Measurements from ENCODE around the gene ARL17B. TPM values are rescaled to one million over a fixed set of nuclear protein-coding genes. Genes with fewer than 3 reads are reported as not detected.
"Not testable (repeated sequence)": the region's sequence is repeated elsewhere in the genome, so short reads cannot be mapped to it uniquely, and the experiment has no call there.

The ARL17B gene
- total RNA-seq, 2 experiments from 2014 or later = 21.9 to 22.6 TPM

DNA sequence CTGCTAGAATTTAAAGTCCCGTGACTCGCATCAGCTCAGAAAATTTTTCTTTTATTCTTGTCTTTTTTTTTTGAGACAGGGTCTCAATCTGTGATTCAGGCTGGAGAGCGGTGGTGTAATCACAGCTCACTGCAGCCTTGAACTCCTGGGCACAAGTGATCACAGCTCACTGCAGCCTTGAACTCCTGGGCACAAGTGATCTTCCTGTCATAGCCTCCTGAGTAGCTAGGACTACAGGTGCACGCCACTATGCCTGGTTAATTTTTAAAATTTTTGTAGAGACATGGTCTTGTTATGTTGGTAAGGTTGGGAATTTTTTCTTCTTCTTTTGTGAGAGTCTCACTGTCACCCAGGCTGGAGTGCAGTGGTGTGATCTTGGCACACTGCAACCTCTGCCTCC is 80.2 kb downstream of the ARL17B start:
- CTCF ChIA-PET = interaction anchor here (0.6 kb wide), 1 partner anchor 10 kb away, joined by 3 read pairs; no protein-coding TSS in a partner anchor
- H3K9me3 Mint-ChIP-seq; H3K27me3 Mint-ChIP-seq; POLR2A ChIA-PET; H3K4me3 Mint-ChIP-seq; H3K27ac Mint-ChIP-seq; H3K36me3 Mint-ChIP-seq (ENCODE audit: low read depth); DNase-seq: not testable (repeated sequence)
- H3K4me1 Mint-ChIP-seq = peaks cover 11% of the 10 kb centered on the region

DNA sequence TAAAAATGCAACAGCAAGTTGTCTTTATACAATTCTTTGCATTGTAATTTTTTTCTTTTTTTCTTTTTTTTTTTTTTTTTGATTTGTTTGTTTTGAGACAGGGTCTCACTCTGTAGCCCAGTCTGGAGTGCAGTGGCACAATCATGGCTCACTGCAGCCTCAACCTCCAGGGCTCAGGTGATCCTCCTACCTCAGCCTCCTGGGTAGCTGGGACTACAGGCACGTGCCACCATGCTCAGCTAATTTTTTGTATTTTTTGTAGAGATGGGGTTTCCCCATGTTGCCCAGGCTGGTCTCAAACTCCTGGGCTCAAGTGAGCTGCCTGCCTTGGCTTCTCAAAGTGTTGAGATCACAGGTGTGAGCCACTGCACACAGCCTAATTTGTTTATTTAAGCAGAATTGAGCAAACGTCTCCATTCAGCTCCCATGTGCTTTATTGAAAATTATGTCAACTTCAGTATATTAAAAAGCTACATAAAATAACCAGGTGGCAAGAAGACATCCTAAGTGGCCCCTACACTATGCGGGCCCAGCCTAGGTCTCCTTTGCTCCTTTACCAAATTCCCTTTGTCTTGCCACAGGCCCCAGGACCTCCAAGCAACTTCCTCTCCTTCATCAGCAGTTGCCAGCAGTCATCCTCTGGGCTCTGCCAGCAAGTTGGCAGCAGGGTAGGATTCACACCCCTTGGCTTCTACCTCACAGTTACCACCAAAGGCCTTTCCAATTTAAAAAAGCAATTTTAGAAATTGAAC is 84.7 kb downstream of the ARL17B start:
- H3K27ac Mint-ChIP-seq; H3K4me1 Mint-ChIP-seq; H3K4me3 Mint-ChIP-seq; H3K9me3 Mint-ChIP-seq; CTCF ChIA-PET; DNase-seq; H3K36me3 Mint-ChIP-seq (ENCODE audit: low read depth): not testable (repeated sequence)
- peaks cover 31% of the 10 kb centered on the region for H3K27me3 Mint-ChIP-seq
- POLR2A ChIA-PET = interaction anchor here (0.7 kb wide), 1 partner anchor 9 kb away, joined by 3 read pairs; no protein-coding TSS in a partner anchor

DNA sequence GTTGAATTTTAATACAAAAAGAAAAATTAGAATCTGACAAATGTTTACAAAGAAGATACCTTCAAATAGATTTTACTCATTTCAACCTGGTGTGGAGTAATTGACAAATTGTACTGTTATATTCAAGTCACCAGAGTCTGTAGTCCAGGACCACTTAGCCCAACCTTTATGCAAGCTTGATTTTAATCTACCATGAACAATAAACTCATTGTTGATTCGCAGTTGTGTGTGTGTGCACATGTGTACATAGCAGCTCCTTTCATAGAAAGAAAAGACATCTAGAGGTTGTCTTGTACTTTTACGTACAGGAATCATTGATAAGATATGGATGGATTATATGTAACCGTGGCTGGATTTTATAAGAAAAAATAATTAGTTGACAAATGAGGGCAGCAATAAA is 87.3 kb downstream of the ARL17B start:
- peaks cover 47% of the 10 kb centered on the region for H3K27me3 Mint-ChIP-seq
- ChIA-PET POLR2A (no interaction called here), CTCF (no interaction called here)
- H3K27ac Mint-ChIP-seq = no peak overlapping the region
- no peak overlapping the region for H3K4me3 Mint-ChIP-seq
- no peak for DNase-seq
- H3K36me3 Mint-ChIP-seq (ENCODE audit: low read depth) = no peaks in the 10 kb centered on the region
- H3K4me1 Mint-ChIP-seq = no peaks in the 10 kb centered on the region
- H3K9me3 Mint-ChIP-seq = no peaks in the 10 kb centered on the region

DNA sequence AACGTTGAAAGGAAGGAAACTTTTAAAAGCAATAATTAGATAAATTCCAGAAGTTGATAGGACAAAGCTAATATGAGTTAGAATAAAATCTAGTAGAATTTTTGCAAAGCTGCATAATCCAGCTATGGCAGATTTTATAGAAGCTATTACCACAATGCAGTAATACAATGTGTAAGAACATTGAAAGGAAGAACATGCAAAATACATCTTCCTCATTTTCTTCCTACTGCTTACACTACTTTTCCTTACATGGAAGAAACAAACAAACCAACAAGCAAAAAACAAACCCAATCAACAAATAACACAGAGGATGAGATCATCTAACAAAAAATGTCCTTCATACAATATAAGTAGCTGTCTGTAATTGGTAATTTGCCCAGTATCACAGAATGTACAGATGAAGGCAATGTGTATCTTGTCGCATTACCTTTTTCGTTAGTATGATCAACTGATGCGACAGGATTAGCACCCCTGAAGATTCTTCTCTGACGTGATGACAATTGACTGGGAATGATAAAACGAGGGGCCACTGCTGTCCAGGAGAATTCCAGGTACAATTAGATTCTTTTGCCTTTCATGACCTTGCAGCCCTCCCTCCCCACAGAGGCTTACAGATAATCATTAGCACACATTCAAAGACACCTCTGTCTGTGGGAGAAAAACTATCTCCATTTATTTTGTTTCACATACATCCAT is 87.9 kb downstream of the ARL17B start:
- H3K4me1 Mint-ChIP-seq = no peaks in the 10 kb centered on the region
- no peak overlapping the region for H3K4me3 Mint-ChIP-seq
- POLR2A ChIA-PET = no interaction called here
- no peak overlapping the region for H3K27ac Mint-ChIP-seq
- no peaks in the 10 kb centered on the region for H3K36me3 Mint-ChIP-seq (ENCODE audit: low read depth)
- no peaks in the 10 kb centered on the region for H3K9me3 Mint-ChIP-seq
- CTCF ChIA-PET = no interaction called here
- no peak for DNase-seq
- H3K27me3 Mint-ChIP-seq = peaks cover 51% of the 10 kb centered on the region

DNA sequence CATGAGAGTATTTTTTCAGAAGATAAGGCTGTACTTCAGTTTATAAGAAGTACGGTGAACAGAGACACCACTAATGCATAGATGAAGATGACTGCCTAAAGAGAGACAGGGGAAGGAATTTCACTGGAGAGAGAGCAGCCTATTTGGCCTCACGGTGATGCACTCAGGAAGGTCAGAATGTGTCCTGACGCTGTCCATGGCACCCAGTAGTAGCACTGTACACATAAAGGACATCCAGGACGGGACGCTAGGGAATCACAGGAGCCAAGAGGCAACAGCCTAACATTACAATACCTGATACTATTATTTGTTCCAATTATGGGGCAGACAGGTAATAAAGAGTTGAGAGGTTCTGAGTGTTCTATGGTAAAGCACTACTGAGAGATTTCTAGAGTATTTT is 91.5 kb downstream of the ARL17B start:
- H3K27ac Mint-ChIP-seq = no peak overlapping the region
- H3K4me1 Mint-ChIP-seq = peaks cover 24% of the 10 kb centered on the region
- H3K27me3 Mint-ChIP-seq = peaks cover 67% of the 10 kb centered on the region
- no peak overlapping the region for H3K4me3 Mint-ChIP-seq
- DNase-seq = no peak
- H3K36me3 Mint-ChIP-seq (ENCODE audit: low read depth) = no peaks in the 10 kb centered on the region
- ChIA-PET POLR2A (no interaction called here), CTCF (interaction anchor here (1.5 kb wide), 1 partner anchor 57 kb away, joined by 4 read pairs; no protein-coding TSS in a partner anchor)
- H3K9me3 Mint-ChIP-seq = no peaks in the 10 kb centered on the region

DNA sequence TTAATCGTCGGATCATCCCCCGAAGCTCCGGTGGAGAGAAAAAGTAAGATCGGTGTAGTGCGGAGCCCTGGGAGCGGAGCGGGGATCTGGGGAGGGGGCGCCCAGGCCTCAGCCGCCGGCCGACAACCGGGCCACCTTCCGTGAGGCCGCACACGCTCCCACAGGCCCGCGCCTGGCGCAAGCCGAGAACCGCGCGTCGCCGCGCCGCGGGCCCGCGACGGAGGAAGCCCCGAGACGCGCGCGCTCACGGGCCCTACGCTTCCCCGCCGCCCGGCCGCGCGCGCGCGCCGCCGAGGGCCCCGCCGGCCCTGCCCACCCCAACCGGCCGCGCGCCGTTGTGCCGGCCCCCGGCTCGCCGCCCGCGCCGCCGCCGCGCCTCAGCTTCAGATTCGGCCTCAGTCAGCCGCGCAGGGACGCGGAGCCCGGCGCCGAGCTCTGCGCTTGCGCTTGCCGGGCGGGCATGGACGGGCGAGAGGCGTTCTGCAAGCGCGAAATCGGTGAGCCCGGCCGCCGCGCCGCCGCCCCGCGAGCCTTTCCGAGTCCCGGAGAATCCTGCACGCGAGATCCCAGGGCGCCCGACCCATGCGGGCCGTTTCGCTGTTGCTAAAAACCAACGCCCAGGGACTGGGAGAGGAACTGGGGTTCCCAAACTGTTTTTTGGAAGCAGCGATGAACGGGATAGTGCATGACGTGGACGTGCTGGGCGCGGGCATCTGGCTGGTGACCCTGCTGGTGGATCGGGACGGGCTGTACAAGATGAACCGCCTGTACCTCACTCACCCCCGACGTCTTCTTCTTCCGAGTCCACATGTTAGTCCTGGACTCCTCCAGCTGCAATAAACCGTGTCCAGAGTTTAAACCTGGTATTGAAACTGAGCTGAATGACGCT is 94.7 kb downstream of the ARL17B start:
- ChIA-PET CTCF (interaction anchor here (1.0 to 1.7 kb wide), 2 partner anchors 54 to 674 kb away, joined by 6 to 7 read pairs; no protein-coding TSS in a partner anchor), POLR2A (interaction anchor here (0.7 to 1.9 kb wide), 5 partner anchors 10 to 928 kb away, joined by 3 to 5 read pairs (median 3); partner anchors contain the start of gene KANSL1)
- H3K9me3 Mint-ChIP-seq = no peaks in the 10 kb centered on the region
- DNase-seq = peak; percentile 64
- H3K27me3 Mint-ChIP-seq = peaks cover 67% of the 10 kb centered on the region
- peak overlapping the region; percentile 83 for H3K4me3 Mint-ChIP-seq
- H3K36me3 Mint-ChIP-seq (ENCODE audit: low read depth) = no peaks in the 10 kb centered on the region
- H3K4me1 Mint-ChIP-seq = peaks cover 35% of the 10 kb centered on the region
- peak overlapping the region; percentile 11 for H3K27ac Mint-ChIP-seq

DNA sequence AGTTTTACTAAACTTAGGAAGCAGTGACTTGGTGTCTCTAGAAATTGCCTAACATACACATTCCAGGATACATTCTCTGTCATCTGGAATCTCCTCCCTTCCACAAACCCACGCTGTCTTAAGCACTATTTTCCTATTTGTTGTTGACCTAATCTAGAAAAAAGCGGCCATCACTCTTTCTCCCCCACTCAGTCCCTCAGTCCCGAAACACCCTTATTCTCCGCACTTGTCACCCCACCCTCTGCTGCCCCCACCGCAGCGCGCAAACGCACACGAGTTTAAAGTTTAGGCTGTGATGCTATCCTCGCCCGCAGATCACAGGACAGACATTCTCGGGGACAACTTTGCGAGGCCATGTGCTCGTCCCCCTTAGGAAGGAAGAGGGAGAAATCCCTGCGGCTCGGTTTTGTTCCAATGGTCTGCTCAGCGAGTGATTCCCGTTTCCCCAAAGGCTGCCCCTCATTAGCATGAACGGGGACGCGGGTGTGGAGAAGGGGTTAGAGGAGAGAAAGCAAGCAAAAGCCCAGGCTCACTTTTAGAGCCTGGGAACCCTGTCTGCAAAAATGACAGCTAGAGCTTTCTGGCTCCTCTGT is 95.4 kb downstream of the ARL17B start:
- POLR2A ChIA-PET = interaction anchor here (0.7 to 1.9 kb wide), 3 partner anchors 73 to 928 kb away, joined by 3 to 5 read pairs (median 3); partner anchors contain the start of gene KANSL1
- Mint-ChIP-seq H3K4me1 (peaks cover 35% of the 10 kb centered on the region), H3K27me3 (peaks cover 63% of the 10 kb centered on the region), H3K4me3 (peak overlapping the region; percentile 75)
- H3K27ac Mint-ChIP-seq; H3K9me3 Mint-ChIP-seq; DNase-seq; H3K36me3 Mint-ChIP-seq (ENCODE audit: low read depth): not testable (repeated sequence)
- CTCF ChIA-PET = interaction anchor here (1.1 kb wide), 1 partner anchor 222 kb away, joined by 3 read pairs; no protein-coding TSS in a partner anchor

DNA sequence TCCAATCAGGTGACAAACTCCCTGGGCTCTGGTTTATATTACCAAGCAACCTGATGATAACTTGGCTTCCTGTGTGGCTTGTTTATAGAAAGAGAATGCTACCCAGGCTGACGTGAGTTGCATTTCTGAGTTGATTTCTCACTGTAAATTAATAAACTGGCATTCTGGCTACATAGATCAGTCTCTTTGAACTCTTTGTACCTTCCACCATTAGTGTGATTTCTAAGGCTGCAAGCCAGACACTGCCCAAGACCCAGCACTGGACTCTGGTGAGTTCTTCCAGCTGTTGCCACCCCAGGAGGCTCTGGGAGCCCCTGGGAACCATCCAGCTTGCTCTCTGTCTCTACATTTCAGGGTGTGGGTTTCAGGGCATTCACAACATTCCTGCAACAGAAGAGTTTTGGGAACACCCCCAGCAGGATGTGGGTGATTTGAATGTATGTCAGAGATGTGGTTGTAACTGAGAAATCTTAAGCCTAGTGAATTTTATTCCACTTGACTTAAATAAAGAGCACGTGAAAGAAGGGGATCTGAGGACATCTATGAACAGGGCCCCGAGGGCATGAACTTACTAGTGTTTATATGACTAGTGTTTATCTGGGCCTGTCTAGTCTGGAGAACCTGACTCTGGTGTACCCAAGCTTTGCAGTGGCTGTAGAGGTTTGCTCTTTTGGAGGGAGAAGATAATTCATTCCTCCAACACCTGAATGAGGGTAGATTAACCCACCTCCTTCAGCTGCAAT is 96.9 kb downstream of the ARL17B start:
- Mint-ChIP-seq H3K9me3 (no peaks in the 10 kb centered on the region), H3K36me3 (ENCODE audit: low read depth) (peaks cover 6% of the 10 kb centered on the region), H3K27me3 (peaks cover 61% of the 10 kb centered on the region), H3K4me1 (peaks cover 41% of the 10 kb centered on the region), H3K27ac (no peak overlapping the region), H3K4me3 (no peak overlapping the region)
- ChIA-PET POLR2A (no interaction called here), CTCF (interaction anchor here (0.5 to 1.1 kb wide), 2 partner anchors 220 to 737 kb away, joined by 3 read pairs; no protein-coding TSS in a partner anchor)
- DNase-seq = no peak

DNA sequence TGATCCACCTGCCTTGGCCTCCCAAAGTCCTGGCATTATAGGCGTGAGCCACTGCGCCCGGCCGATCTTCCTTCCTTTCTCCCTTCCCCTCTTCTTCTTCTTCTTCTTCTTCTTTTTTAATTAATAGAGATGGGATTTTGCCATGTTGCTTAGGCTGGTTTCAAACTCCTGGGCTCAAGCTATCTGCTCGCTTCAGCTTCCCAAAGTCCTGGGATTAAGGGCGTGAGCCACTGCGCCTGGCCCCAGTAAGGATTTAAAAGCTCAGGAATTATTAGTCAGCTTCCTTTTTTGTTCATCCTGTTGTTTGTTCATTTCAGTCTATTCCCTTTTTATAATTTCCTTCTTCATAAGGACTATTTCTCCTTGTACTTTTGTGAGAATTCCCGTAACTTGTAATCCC is 99.3 kb downstream of the ARL17B start:
- Mint-ChIP-seq H3K4me1 (peaks cover 33% of the 10 kb centered on the region), H3K4me3 (no peak overlapping the region), H3K27ac (no peak overlapping the region), H3K36me3 (ENCODE audit: low read depth) (peaks cover 6% of the 10 kb centered on the region), H3K9me3 (no peaks in the 10 kb centered on the region), H3K27me3 (peaks cover 40% of the 10 kb centered on the region)
- ChIA-PET CTCF (interaction anchor here (1.4 kb wide), 1 partner anchor 622 kb away, joined by 3 read pairs; no protein-coding TSS in a partner anchor), POLR2A (no interaction called here)
- DNase-seq = no peak

DNA sequence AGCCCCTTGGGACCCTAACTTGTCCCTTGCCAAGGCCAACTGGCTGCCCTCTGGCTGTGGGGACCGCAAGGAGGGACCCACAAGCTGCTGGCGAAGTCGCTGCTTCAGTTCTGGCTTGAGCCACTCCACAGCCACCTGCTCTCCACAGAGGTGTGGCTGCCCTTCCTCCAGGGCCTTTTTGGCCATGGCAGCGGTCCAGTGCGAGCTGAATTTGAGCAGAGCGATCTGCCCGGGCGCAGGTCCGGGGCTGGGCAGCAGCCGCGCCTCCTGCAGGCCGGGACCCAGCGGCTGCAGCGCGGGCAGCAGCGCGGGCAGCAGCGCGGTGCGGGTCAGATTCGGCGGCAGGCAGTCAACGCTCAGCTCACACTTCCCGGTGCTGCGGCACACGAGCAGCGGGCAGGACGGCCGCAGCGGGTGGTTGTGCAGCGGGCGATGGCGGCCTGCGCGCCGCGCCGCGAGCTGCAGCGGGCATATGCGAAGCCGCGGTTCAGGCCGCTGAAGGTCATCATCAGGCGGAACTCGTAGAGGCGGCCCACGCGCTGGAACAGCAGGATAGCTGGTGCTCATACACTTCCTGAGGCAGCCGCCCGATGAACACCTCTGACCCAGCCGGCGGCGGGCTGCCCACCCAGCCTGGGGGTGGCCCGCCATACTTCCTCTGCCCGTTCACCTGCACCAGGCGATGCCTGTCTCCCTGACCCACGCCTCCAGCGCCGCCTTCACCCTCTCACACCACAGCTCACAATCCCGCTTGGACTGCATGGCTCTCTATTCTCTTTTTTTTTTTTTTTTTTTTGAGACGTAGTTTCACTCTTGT is 101.5 kb downstream of the ARL17B start:
- H3K36me3 Mint-ChIP-seq (ENCODE audit: low read depth); H3K9me3 Mint-ChIP-seq; POLR2A ChIA-PET; H3K27ac Mint-ChIP-seq; DNase-seq: not testable (repeated sequence)
- Mint-ChIP-seq H3K4me1 (peaks cover 17% of the 10 kb centered on the region), H3K27me3 (peaks cover 28% of the 10 kb centered on the region), H3K4me3 (peak overlapping the region; percentile 57)
- CTCF ChIA-PET = interaction anchor here (1.0 to 1.8 kb wide), 2 partner anchors 47 to 674 kb away, joined by 3 to 7 read pairs; no protein-coding TSS in a partner anchor

DNA sequence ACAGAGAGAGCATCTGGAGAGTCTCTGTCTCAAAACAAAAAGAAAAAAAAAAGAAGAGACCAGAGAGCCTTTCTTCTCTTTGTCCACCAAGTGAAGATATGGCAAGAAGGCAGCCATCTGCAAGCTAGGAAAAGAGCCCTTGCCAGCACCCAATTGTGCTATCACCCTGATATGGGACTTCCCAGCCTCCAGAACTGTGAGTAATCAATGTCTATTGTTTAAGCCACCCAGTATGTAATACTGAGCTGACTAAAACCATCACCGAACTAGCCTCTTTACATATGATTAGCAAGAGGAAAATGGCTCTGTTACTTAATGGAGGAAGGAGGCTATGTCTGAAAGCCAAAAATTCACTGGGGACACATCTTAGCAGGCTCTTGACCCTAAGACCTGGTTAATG is 105.2 kb downstream of the ARL17B start:
- DNase-seq; H3K36me3 Mint-ChIP-seq (ENCODE audit: low read depth); H3K27ac Mint-ChIP-seq; POLR2A ChIA-PET; CTCF ChIA-PET; H3K9me3 Mint-ChIP-seq; H3K4me3 Mint-ChIP-seq; H3K4me1 Mint-ChIP-seq; H3K27me3 Mint-ChIP-seq: not testable (repeated sequence)

All from activated CD4-positive, alpha-beta memory T cell treated with anti-CD3 and anti-CD28 coated beads, Interleukin-2, amount 10 ng/mL, durations not matched to agents 7 days and 5 days (primary cell).